H1 (cell line): ENCODE measurements around the gene OR7G2. TPM values are rescaled to one million over a fixed set of nuclear protein-coding genes. Genes with fewer than 3 reads are reported as not detected.

Experiments used
- CTCF ChIA-PET: fragments of 300-600 bp; sonication (Branson Sonifier 250); formaldehyde crosslinking; loops from one replicate; lab custom pipeline; 2021; ENCODE audit not compliant: partially characterized antibody; lab: Charles Lee
- POLR2A ChIA-PET: fragments of 300-600 bp; sonication (Branson Sonifier 250); formaldehyde crosslinking; loops from one replicate; lab custom pipeline; 2021; ENCODE audit warnings: inconsistent platforms; ENCODE audit not compliant: partially characterized antibody; lab: Charles Lee
- DNase-seq, 2 experiments: peaks; one replicate each; pipeline versions ENCODE4 v3.0.0 to v3.0.0-alpha.2; 2010 to 2022; ENCODE audit warnings: low spot score in 2 of 2, low read depth in 1 of 2, mixed read lengths in 1 of 2
- FAIRE-seq: peaks from 2 replicates; lab custom pipeline; 2011; peaks lifted over from hg19 to GRCh38; lab: Jason Lieb, UNC
- H2AFZ ChIP-seq: 2 replicates; pipeline ENCODE4 v1.8.1; 2012; ENCODE audit warnings: low read length, inconsistent platforms
- H2AK5ac ChIP-seq: 2 replicates; pipeline ENCODE4 v1.6.1; 2013; ENCODE audit warnings: low read depth, low read length
- H2BK120ac ChIP-seq: replicated peaks from 2 replicates; pipeline ENCODE3; 2013; ENCODE audit warnings: low read depth, low read length, inconsistent platforms
- H2BK12ac ChIP-seq: 2 replicates; pipeline ENCODE4 v1.6.1; 2013; ENCODE audit warnings: low read depth, low read length
- H2BK15ac ChIP-seq: 2 replicates; pipeline ENCODE4 v1.6.1; 2013; ENCODE audit warnings: low read length
- H2BK20ac ChIP-seq: 2 replicates; pipeline ENCODE4 v1.6.1; 2013; ENCODE audit warnings: low read length
- H2BK5ac ChIP-seq: 2 replicates; pipeline ENCODE4 v1.6.1; 2013; ENCODE audit warnings: low read depth, low read length
- H3K14ac ChIP-seq: 2 replicates; pipeline ENCODE4 v1.6.1; 2013; ENCODE audit warnings: inconsistent platforms; ENCODE audit not compliant: insufficient read length
- H3K18ac ChIP-seq: 2 replicates; pipeline ENCODE4 v1.6.1; 2013; ENCODE audit warnings: low read length; ENCODE audit errors: extremely low read depth
- H3K23ac ChIP-seq: 2 replicates; pipeline ENCODE4 v1.6.1; 2013; ENCODE audit warnings: inconsistent platforms; ENCODE audit not compliant: insufficient read length
- H3K23me2 ChIP-seq: 2 replicates; pipeline ENCODE4 v1.6.1; 2013; ENCODE audit warnings: low read depth, low read length
- H3K27ac ChIP-seq: 2 replicates; pipeline ENCODE4 v1.6.1; 2011; ENCODE audit warnings: low read depth, low read length, inconsistent platforms
- H3K27me3 ChIP-seq, 4 experiments: replicated peaks in 1 of 4; 1 replicate in 1 of 4; 2 replicates in 3 of 4; pipeline versions ENCODE4 v1.6.1 to v1.8.1; 2011 to 2013; ENCODE audit warnings: low read length in 3 of 4, mild to moderate bottlenecking in 3 of 4, inconsistent platforms in 2 of 4, mixed read lengths in 2 of 4, moderate library complexity in 1 of 4; ENCODE audit not compliant: control insufficient read depth in 3 of 4, insufficient read depth in 3 of 4; ENCODE audit errors: extremely low read depth in 1 of 4
- H3K36me3 ChIP-seq, 4 experiments: 2 replicates each; pipeline versions ENCODE4 v1.6.1 to v1.8.1; 2011 to 2013; ENCODE audit warnings: mild to moderate bottlenecking in 4 of 4, low read length in 3 of 4, moderate library complexity in 2 of 4, control low read depth in 1 of 4, inconsistent platforms in 1 of 4; ENCODE audit not compliant: insufficient read depth in 4 of 4, control insufficient read depth in 2 of 4
- H3K4ac ChIP-seq: replicated peaks from 2 replicates; pipeline ENCODE3; 2013; ENCODE audit warnings: low read length, low read depth, mixed read lengths, inconsistent platforms; ENCODE audit not compliant: insufficient read length
- H3K4me1 ChIP-seq, 4 experiments: replicated peaks in 1 of 4; 1 replicate in 1 of 4; 2 replicates in 3 of 4; pipeline versions ENCODE4 v1.6.1 to v1.8.1; 2011 to 2013; ENCODE audit warnings: low read length in 3 of 4, inconsistent platforms in 2 of 4, mixed read lengths in 1 of 4; ENCODE audit not compliant: insufficient read depth in 4 of 4, control insufficient read depth in 3 of 4
- H3K4me2 ChIP-seq, 2 experiments: 2 replicates each; pipeline versions ENCODE4 v1.6.1 to v1.8.1; 2011 to 2013; ENCODE audit warnings: low read depth in 2 of 2, low read length in 2 of 2, control low read depth in 1 of 2, inconsistent platforms in 1 of 2, mild to moderate bottlenecking in 1 of 2; ENCODE audit not compliant: insufficient read depth in 1 of 2
- H3K4me3 ChIP-seq, 4 experiments: fragments of 200-600, 300-600 bp in 1 of 4; sonication (generic), shearing (Covaris generic), sonication (Bioruptor Twin) in 1 of 4; 2 replicates each; pipeline versions ENCODE4 v1.5.1 to v1.8.1; 2011 to 2016; ENCODE audit warnings: low read length in 4 of 4, low read depth in 3 of 4, control low read depth in 2 of 4, inconsistent platforms in 2 of 4, mild to moderate bottlenecking in 2 of 4, mixed read lengths in 1 of 4, moderate library complexity in 1 of 4; ENCODE audit not compliant: insufficient read depth in 2 of 4; ENCODE audit errors: extremely low read depth in 1 of 4
- H3K56ac ChIP-seq: replicated peaks from 2 replicates; pipeline ENCODE3; 2013; ENCODE audit warnings: low read depth, mild to moderate bottlenecking, mixed read lengths, low read length, inconsistent platforms; ENCODE audit not compliant: insufficient read length
- H3K79me1 ChIP-seq: 2 replicates; pipeline ENCODE4 v1.6.1; 2013; ENCODE audit warnings: low read depth, low read length, control low read depth
- H3K79me2 ChIP-seq, 2 experiments: 2 replicates each; pipeline versions ENCODE4 v1.6.1 to v1.8.1; 2012 to 2013; ENCODE audit warnings: low read length in 2 of 2, mild to moderate bottlenecking in 2 of 2, inconsistent platforms in 1 of 2; ENCODE audit not compliant: insufficient read depth in 2 of 2, control insufficient read depth in 1 of 2
- H3K9ac ChIP-seq, 4 experiments: replicated peaks in 1 of 4; 1 replicate in 1 of 4; 2 replicates in 3 of 4; pipeline versions ENCODE4 v1.6.1 to v1.8.1; 2011 to 2013; ENCODE audit warnings: low read depth in 3 of 4, low read length in 3 of 4, control low read depth in 2 of 4, mild to moderate bottlenecking in 2 of 4, moderate library complexity in 2 of 4, inconsistent platforms in 1 of 4; ENCODE audit errors: extremely low read depth in 1 of 4
- H3K9me3 ChIP-seq, 2 experiments: 2 replicates each; pipeline versions ENCODE4 v1.6.1 to v1.8.1; 2012 to 2013; ENCODE audit warnings: mild to moderate bottlenecking in 2 of 2, moderate library complexity in 2 of 2, control low read depth in 1 of 2, inconsistent platforms in 1 of 2, low read depth in 1 of 2, low read length in 1 of 2, mixed read lengths in 1 of 2; ENCODE audit not compliant: insufficient read depth in 2 of 2
- H4K20me1 ChIP-seq, 2 experiments: replicated peaks in 1 of 2; 2 replicates each; pipeline versions ENCODE3 to v1.8.1; 2011 to 2013; ENCODE audit warnings: inconsistent platforms in 2 of 2, low read length in 2 of 2, mild to moderate bottlenecking in 1 of 2; ENCODE audit not compliant: insufficient read depth in 2 of 2, control insufficient read depth in 1 of 2
- H4K5ac ChIP-seq: 2 replicates; pipeline ENCODE4 v1.6.1; 2013; ENCODE audit warnings: low read length, low read depth, mixed read lengths, inconsistent platforms; ENCODE audit not compliant: insufficient read length
- H4K8ac ChIP-seq: 2 replicates; pipeline ENCODE4 v1.8.0; 2013; ENCODE audit warnings: mild to moderate bottlenecking, moderate library complexity, low read length, inconsistent platforms; ENCODE audit not compliant: insufficient read depth; ENCODE audit errors: extremely low read depth
- H4K91ac ChIP-seq: replicated peaks from 2 replicates; pipeline ENCODE3; 2013; ENCODE audit warnings: low read length, mixed read lengths, inconsistent platforms; ENCODE audit not compliant: insufficient read length
- BACH1 ChIP-seq: IDR thresholded peaks from 2 replicates; pipeline ENCODE4 v1.6.1; 2012; ENCODE audit warnings: low read length, improper control_type of control experiment
- EGR1 ChIP-seq: IDR thresholded peaks from 2 replicates; pipeline ENCODE4 v1.6.1; 2011; ENCODE audit warnings: low read depth, low read length, borderline replicate concordance
- EZH2 ChIP-seq: fragments of 200-600 bp; sonication (generic); IDR thresholded peaks from 2 replicates; pipeline ENCODE4 v1.7.1; 2012; ENCODE audit warnings: low read depth, mild to moderate bottlenecking, moderate library complexity, low read length, inconsistent platforms; ENCODE audit not compliant: severe bottlenecking
- KDM1A ChIP-seq: fragments of 200-600, 300-600 bp; sonication (generic); IDR thresholded peaks from 2 replicates; pipeline ENCODE4 v1.7.1; 2016; ENCODE audit warnings: mild to moderate bottlenecking, low read length, borderline replicate concordance
- MAFK ChIP-seq: IDR thresholded peaks from 2 replicates; pipeline ENCODE4 v1.6.1; 2012; ENCODE audit warnings: low read depth, mild to moderate bottlenecking, improper control_type of control experiment, low read length
- MAX ChIP-seq: IDR thresholded peaks from 2 replicates; pipeline ENCODE4 v1.6.1; 2012; ENCODE audit warnings: inconsistent platforms
- NRF1 ChIP-seq: IDR thresholded peaks from 2 replicates; pipeline ENCODE4 v1.6.1; 2011; ENCODE audit warnings: mild to moderate bottlenecking, low read depth, low read length, improper control_type of control experiment
- RNF2 ChIP-seq: fragments of 200-900, 300-1000 bp; sonication (generic); IDR thresholded peaks from 2 replicates; pipeline ENCODE4 v1.7.1; 2016; ENCODE audit warnings: borderline replicate concordance, low read depth, mild to moderate bottlenecking, antibody characterized with exemption, low read length; ENCODE audit not compliant: poor library complexity, severe bottlenecking; ENCODE audit errors: missing control alignments
- SP4 ChIP-seq: IDR thresholded peaks from 2 replicates; pipeline ENCODE4 v1.6.1; 2012; ENCODE audit warnings: low read length, inconsistent platforms
- WGBS, 2 experiments: shearing (Covaris generic) in 1 of 2; methylation state at CpG; one replicate each; pipeline versions ENCODE4 v1.1.6 to v1.1.7; 2013 to 2015; ENCODE audit warnings: low lambda C conversion rate in 2 of 2, mixed read lengths in 2 of 2, inconsistent platforms in 1 of 2, low coverage in 1 of 2, missing lambda C conversion rate in 1 of 2; ENCODE audit not compliant: insufficient replicate concordance in 2 of 2, insufficient coverage in 1 of 2, insufficient read length in 1 of 2; ENCODE audit errors: extremely low coverage in 1 of 2, missing lambda C conversion rate in 1 of 2; 5-methylcytosine and 5-hydroxymethylcytosine counted together
- polyA plus RNA-seq, 7 experiments: library from polyadenylated mRNA; depleted of rRNA in 3 of 7; stranded (reverse) in 5 of 7; unstranded in 2 of 7; fragments of >200 nt in 5 of 7; fragments of 200-250 nt in 2 of 7; gene quantifications; 1 replicate in 5 of 7; 2 replicates in 1 of 7; 4 replicates in 1 of 7; pipeline versions ENCODE4 v1.2.1 to v1.2.3, GENCODE V29; 2011 to 2013; ENCODE audit warnings: missing spikeins in 2 of 7, mixed read lengths in 2 of 7
- total RNA-seq: library from RNA; stranded (reverse); fragmentation: NEBNext Ultra II Directional; extraction: Animal tissue kit (Norgen Biotek cat#: 25700); gene quantifications from 2 replicates; pipeline ENCODE4 v1.2.1, GENCODE V29; 2021

OR7G2 gene
- total and polyA plus RNA-seq, 2 of the 8 experiments (the other 6 are each of a cell fraction or from before 2014, with no cell fraction given): not detected

GRCh38 chr19:9076901-9077300 is 30.4 kb downstream of the OR7G2 start:
- no peak for TF ChIP-seq KDM1A
- TF ChIP-seq RNF2: no peak
- no peak for TF ChIP-seq BACH1
- no peak for TF ChIP-seq MAX
- no peak for TF ChIP-seq SP4
- no peak for TF ChIP-seq NRF1
- TF ChIP-seq MAFK: no peak
- no peak for TF ChIP-seq EGR1
- TF ChIP-seq EZH2: no peak
- H3K18ac ChIP-seq: no peak overlapping the region; the same call in 1 of the 2 replicates
- H3K23me2 ChIP-seq: no peaks in the 10 kb centered on the region
- no peaks in the 10 kb centered on the region for H3K79me1 ChIP-seq
- no peak overlapping the region for H3K23ac ChIP-seq
- DNase-seq (no peak), FAIRE-seq (no peak)
- POLR2A ChIA-PET: no interaction called here
- H3K79me2 ChIP-seq: no peaks in the 10 kb centered on the region
- no peaks in the 10 kb centered on the region for H3K9me3 ChIP-seq
- H3K36me3 ChIP-seq: no peaks in the 10 kb centered on the region
- WGBS, 2 experiments: 95% methylated on average over 10 of the region's 10 CpGs; no CpG with 5 or more reads in 1 of the 2 experiments
- H2AFZ ChIP-seq: peak overlapping the region; percentile 81; the same call in 1 of the 2 replicates
- H4K5ac ChIP-seq: no peak overlapping the region
- 0 out of 2 replicates have a peak overlapping the region, but pooled peaks have one; percentile 62 for H2BK20ac ChIP-seq
- no peak overlapping the region for H3K56ac ChIP-seq
- H3K27me3 ChIP-seq: no peaks in the 10 kb centered on the region
- H4K8ac ChIP-seq: no peak overlapping the region
- H2BK15ac ChIP-seq: no peak overlapping the region
- H3K4me3 ChIP-seq: no peak overlapping the region
- peaks cover 6 to 15% (median 10%) of the 10 kb centered on the region in 4 experiments for H3K4me1 ChIP-seq
- H2AK5ac ChIP-seq: no peak overlapping the region
- no peak overlapping the region for H2BK120ac ChIP-seq
- H3K27ac ChIP-seq: no peak overlapping the region
- H2BK5ac ChIP-seq: 0 out of 2 replicates have a peak overlapping the region, but pooled peaks have one; percentile 12
- no peak overlapping the region for H3K9ac ChIP-seq
- no peak overlapping the region for H3K14ac ChIP-seq
- no peak overlapping the region for H4K91ac ChIP-seq
- CTCF ChIA-PET: no interaction called here
- H3K4me2 ChIP-seq: no peak overlapping the region
- H4K20me1 ChIP-seq: no peaks in the 10 kb centered on the region
- H3K4ac ChIP-seq: no peak overlapping the region
- H2BK12ac ChIP-seq: peak overlapping the region; percentile 22; the same call in 1 of the 2 replicates
